Fibroblast of villous mesenchyme (primary cell): Measurements from ENCODE around the gene PNLIPRP3. TPM values are rescaled to one million over a fixed set of nuclear protein-coding genes. Genes with fewer than 3 reads are reported as not detected.

ENCODE experiments used
- DNase-seq: peaks from one replicate; pipeline ENCODE4 v3.0.0-alpha.2; 2010; ENCODE audit warnings: low read depth
- H3K4me3 ChIP-seq: 2 replicates; pipeline ENCODE4 v1.5.1; 2011; ENCODE audit warnings: low read depth, mild to moderate bottlenecking, low read length
- total RNA-seq: library from RNA; depleted of rRNA; stranded (reverse); fragments of >200 nt; gene quantifications from 2 replicates; pipeline ENCODE4 v1.2.3, GENCODE V29; 2012
- TF ChIP-seq, protein P1 (sequence below): IDR thresholded peaks from 2 replicates; pipeline ENCODE4 v1.5.1; 2012; ENCODE audit warnings: low read depth, mild to moderate bottlenecking, low read length; ENCODE audit not compliant: insufficient read depth

PNLIPRP3 gene
- total RNA-seq, 1 donor, result not detected

DNA sequence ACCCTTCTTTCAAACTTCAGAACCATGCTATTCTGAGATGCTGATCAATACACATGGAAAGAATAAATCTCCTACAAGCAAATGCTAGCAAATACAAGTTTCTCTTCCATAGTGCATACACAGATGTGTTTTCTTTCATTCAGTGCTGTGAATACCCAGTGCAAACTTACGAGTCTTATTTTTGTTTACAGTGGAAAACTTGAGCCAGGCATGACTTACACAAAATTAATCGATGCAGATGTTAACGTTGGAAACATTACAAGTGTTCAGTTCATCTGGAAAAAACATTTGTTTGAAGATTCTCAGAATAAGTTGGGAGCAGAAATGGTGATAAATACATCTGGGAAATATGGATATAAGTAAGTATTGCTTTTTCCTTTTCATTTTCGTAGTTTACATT lies 48.8 kb downstream of the PNLIPRP3 start:
- no peak for DNase-seq
- H3K4me3 ChIP-seq, result no peak overlapping the region
- TF ChIP-seq, protein P1, sequence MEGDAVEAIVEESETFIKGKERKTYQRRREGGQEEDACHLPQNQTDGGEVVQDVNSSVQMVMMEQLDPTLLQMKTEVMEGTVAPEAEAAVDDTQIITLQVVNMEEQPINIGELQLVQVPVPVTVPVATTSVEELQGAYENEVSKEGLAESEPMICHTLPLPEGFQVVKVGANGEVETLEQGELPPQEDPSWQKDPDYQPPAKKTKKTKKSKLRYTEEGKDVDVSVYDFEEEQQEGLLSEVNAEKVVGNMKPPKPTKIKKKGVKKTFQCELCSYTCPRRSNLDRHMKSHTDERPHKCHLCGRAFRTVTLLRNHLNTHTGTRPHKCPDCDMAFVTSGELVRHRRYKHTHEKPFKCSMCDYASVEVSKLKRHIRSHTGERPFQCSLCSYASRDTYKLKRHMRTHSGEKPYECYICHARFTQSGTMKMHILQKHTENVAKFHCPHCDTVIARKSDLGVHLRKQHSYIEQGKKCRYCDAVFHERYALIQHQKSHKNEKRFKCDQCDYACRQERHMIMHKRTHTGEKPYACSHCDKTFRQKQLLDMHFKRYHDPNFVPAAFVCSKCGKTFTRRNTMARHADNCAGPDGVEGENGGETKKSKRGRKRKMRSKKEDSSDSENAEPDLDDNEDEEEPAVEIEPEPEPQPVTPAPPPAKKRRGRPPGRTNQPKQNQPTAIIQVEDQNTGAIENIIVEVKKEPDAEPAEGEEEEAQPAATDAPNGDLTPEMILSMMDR, result no peak

DNA sequence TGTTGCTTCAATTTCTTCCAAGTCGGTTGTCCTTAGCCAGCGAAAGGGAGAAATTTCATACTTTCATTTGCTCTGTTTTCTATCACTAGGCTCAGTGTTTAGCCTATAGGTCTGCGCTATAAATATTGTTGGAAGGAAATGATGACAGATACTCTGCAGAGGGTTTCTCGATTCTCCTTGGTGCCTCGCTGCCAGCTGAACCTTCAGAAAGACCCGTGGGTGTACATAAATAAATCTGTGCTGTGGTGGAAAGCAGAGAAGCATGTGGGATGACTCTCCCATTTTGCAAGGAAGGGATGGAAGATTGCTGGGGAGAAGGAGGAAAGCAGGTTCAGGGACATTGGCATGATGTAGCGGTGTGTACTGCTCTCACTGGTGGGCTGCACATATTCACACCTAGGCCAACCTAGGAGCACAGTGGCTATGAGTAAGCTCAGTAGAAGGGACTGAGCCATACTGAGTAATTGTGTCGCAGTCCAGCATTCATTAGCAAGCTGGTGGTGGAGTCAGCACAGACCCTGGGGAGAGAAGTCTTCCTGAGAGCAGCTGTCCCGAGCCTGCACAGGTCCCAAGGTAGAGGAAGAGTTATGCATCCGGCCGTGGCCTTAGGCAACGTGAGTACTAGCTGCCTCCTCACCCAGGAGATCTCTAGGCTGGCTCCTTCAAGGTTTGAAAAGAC lies 50.5 kb downstream of the PNLIPRP3 start:
- no peak overlapping the region for H3K4me3 ChIP-seq
- no peak for DNase-seq
- TF ChIP-seq, protein P1, result no peak

DNA sequence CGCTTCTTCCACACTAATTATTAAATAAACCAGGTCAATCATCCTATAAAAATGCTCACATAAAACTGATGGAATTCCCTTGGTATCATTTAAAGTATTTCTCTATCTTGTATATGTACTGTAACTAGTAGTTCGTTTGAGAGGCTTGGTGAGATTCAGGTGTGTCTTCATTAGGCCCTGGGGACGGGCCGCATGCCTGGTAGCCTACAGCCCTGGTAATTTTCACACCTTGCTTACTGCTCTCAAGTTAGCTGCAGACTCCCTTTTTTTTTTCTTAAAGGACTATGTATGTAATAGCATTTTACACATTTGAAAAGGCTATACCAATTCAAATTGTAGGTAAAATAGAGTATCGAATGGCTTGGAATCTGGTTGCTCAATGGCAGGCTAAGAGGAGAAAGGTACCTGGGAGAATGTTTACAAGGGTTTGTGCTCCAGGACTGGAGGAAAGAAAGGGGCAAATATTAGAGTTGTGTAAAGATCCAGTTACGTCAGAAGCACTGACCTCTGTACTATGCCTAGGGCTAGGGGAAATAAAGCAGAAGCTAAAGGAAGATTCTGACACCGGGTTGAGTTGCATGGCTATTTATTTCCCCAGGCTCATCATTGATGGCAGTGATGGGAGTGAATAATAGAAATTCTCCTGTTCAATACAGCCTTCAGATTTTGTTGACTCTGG lies 59.3 kb downstream of the PNLIPRP3 start:
- DNase-seq, result no peak
- TF ChIP-seq, protein P1, result no peak

DNA sequence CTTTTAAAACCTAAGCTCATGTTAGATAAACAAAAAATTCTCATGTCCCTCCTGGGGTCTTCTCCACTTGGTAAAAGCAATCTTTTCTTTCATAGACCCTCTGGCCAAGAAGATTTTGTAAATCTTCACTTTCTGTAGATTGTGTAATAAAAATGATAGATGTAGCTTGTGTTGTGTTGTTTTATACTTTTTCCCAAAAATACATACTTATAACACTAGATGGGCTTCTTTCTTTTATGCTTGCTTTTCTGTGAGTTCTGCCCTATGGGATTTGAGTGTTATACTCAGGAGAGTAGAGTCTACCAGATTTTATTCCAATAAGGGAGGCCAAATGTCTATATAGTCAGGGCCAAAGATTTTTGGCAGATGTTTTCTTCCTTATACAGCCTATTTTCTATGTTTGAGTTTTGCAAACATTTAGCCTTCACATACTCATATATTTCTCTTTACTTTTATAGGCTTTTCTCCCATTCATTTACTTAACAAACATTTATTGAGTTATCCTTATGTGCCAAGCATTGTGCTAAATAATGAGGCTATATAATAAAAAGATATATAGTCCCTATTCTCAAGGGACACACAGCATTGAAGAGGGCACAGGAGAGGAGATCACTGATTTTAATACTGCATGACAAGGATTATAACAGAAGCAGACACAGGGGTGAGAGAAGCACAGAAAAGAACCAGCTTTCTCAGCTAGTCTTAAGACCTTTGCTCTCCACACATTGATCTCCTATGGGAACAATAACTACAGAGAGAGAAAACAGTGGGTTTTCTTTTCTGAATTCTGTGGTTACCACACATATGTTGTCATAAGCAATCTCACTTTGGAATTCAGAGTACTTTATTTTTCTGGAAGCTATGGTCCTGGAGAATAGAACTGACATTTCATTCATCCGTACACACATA lies 60.1 kb downstream of the PNLIPRP3 start:
- H3K4me3 ChIP-seq, result no peak overlapping the region
- TF ChIP-seq, protein P1, result no peak
- DNase-seq, result no peak

More for the DNA sequence above, 59.3 kb downstream of the PNLIPRP3 start:
- no peak overlapping the region for H3K4me3 ChIP-seq

DNA sequence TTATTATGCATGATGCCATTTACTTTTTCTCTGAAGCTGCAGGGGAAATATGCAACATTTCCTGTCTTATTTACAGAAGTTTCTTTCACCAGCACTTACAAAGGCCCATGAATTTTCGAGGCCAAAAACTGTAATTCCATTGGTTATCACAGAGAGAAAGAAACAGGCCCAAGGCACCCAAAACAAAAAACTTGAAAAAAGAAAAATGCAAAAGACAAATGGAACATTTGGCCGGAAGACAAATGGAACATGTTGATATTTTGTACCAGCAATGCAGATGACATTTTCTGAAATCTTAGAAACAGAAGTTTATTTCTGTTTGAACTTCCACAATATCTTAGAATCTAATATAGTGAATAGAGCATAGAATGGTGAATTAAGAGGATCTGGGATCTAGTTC lies 61.8 kb downstream of the PNLIPRP3 start:
- TF ChIP-seq, protein P1, result no peak
- DNase-seq, result no peak

DNA sequence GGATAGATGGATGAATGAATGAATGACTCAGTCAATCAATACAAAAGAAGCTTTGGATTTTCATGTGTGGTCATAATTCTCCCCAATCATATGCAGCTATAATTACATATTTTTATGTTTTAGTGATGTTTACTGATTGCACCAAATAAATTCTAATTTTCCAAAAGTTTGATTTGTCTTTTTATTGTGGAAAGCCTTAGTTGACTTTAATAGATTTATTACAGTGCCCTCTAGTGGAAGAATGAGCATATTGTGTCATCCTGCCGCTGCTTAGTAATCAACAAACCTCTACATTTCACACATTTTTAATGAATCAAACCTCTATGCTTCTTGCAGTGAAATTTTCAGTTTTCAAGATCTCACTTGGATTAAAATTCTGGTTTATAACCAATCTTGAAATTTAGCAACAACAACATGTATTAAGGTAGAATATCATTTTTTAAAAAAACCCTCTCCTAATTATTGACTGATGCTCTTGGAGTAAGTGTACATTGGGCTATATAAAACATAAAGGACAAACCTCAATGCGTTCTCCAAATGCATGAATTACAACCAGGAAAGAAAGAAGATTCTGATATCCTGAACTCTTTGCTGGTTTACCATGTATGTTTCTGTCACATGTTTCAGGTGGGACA lies 62.5 kb downstream of the PNLIPRP3 start:
- H3K4me3 ChIP-seq, result no peak overlapping the region
- peak; percentile 16 for DNase-seq
- TF ChIP-seq, protein P1, result peak; percentile 53

More for the DNA sequence above, 61.8 kb downstream of the PNLIPRP3 start:
- no peak overlapping the region for H3K4me3 ChIP-seq
